ENCODE measurements around the gene GRPR.
"Not testable (repeated sequence)": the region's sequence is repeated elsewhere in the genome, so short reads cannot be mapped to it uniquely, and the experiment has no call there.

The GRPR gene

DNA sequence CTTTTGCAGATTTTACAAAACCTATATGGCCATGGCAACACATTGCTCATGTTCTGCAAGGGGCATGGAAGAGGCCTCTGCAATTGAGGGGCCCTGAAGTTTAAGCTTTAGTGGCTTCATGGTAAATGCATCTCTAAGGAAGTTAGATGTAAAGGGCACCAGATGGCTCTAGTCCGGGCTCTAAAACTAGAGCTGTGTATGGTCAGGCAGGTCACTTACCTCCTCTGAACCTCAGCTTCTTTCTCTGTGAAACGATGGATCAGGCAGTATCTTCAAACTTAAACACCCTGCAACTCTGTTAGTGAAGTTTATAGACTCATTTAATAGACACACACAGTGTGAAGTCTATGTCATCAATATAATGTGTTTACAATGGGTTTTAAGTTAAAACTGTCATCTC is 53.9 kb downstream of the GRPR start:
- H3K36me3 Mint-ChIP-seq, result no peaks in the 10 kb centered on the region

GRCh38 chrX:16183843-16184242 is 60.5 kb downstream of the GRPR start:
- not testable (repeated sequence) for H3K9me3 Mint-ChIP-seq, H3K27ac Mint-ChIP-seq

More for the DNA sequence above, 53.9 kb downstream of the GRPR start:
- H3K27ac Mint-ChIP-seq, result no peak overlapping the region
- H3K4me1 Mint-ChIP-seq, result no peaks in the 10 kb centered on the region
- DNase-seq (ENCODE audit: low spot score in 2 of 2) (no peak), ATAC-seq (ENCODE audit: low read depth) (no peak)
- H3K27me3 Mint-ChIP-seq, result no peaks in the 10 kb centered on the region
- H3K9me3 Mint-ChIP-seq, result no peaks in the 10 kb centered on the region
- no peak overlapping the region for H3K4me3 Mint-ChIP-seq

DNA sequence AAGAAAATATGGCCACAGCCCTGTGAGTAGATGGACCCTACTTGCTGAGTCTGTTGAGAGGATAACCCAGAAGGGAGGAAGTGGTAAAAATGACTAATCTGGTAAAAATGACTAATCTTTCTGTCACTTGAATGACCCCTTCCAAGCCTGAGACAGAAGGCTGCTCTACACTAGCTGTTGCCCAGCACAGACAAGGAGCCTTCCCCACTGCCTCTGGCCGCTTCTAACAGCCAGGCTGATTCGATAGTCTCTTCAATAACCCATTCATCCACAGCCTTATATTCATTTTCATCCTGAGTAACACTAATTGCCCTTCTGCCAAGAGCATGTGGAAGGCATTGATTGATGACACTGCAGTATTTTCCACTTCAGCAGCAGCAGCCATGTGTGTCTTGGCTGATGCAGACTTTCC is 62.4 kb downstream of the GRPR start:
- no peak overlapping the region for H3K27ac Mint-ChIP-seq
- no peaks in the 10 kb centered on the region for H3K4me1 Mint-ChIP-seq
- DNase-seq (ENCODE audit: low spot score in 2 of 2) (no peak), ATAC-seq (ENCODE audit: low read depth) (no peak)
- no peaks in the 10 kb centered on the region for H3K27me3 Mint-ChIP-seq
- H3K36me3 Mint-ChIP-seq, result no peaks in the 10 kb centered on the region
- no peaks in the 10 kb centered on the region for H3K9me3 Mint-ChIP-seq
- H3K4me3 Mint-ChIP-seq, result no peak overlapping the region

More at GRCh38 chrX:16183843-16184242, 60.5 kb downstream of the GRPR start:
- not testable (repeated sequence) for H3K4me3 Mint-ChIP-seq; H3K27me3 Mint-ChIP-seq; ATAC-seq (ENCODE audit: low read depth); H3K36me3 Mint-ChIP-seq; DNase-seq (ENCODE audit: low spot score in 2 of 2); H3K4me1 Mint-ChIP-seq

DNA sequence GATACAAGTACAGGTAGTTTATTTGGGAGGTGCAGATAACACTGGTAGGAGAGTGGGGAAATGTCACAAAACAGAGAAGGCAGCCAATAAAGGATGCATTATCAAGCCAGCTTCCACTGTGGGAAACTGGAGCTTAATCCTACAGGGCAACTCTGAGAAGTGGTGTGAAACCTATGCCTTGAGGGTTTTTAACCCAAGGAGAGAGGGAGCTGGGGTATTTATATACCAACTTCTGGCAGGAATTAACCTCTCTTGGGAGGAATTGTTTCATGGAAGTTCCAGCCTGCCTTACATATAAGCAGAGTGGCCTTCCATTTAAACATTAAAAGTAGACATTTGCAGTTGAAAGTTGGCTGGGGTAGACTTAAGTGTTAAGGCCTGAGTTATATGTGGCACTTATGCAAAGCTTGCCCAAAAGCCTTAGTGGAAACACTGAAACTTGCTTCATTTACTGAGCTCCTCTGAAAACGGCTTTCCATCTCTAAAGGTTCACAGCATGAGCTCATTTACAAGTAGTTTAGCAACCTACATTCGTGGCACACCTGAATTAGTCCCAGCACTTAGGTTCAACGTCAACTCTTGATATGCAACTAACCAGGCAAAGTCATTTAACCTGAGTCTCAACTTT is 63.1 kb downstream of the GRPR start:
- Mint-ChIP-seq H3K27ac (no peak overlapping the region), H3K36me3 (no peaks in the 10 kb centered on the region), H3K9me3 (no peaks in the 10 kb centered on the region), H3K4me1 (no peaks in the 10 kb centered on the region), H3K27me3 (no peaks in the 10 kb centered on the region), H3K4me3 (no peak overlapping the region)
- DNase-seq (ENCODE audit: low spot score in 2 of 2) (no peak), ATAC-seq (ENCODE audit: low read depth) (no peak)

DNA sequence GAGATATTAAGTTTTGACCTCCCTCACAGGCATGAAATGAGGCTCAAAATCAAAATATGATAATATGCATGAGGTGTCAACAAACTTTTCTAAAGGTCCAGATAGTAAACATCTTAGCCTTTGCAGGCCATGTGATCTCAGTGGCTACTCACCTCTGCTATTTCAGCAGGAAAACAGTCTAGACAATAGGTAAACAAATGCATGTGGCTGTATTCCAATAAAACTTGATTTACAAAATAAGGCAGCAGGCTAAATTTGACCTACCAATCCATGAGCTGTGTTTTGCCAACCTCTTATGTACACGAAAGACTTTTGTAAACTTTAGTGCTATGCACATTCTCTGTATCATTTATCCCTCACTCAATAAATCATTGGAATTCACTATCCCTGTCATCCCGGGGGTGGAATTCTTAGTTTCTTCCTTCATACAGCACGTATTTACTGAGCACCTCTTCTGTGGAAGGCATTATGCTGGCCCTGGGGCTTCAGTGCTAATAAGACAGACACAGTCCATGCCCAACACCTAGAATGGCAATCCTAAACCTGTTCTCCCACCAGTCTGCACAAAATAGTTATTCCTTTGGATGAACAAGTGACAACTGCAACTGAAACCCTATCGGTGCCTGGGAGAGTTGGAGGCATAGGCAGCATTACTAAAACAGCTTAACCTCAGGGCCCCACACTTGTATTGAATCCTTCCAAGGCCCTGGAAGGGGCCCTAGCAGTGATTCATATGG is 63.8 kb downstream of the GRPR start:
- ATAC-seq (ENCODE audit: low read depth), result no peak
- no peak for DNase-seq (ENCODE audit: low spot score in 2 of 2)
- H3K4me3 Mint-ChIP-seq, result no peak overlapping the region
- H3K36me3 Mint-ChIP-seq, result no peaks in the 10 kb centered on the region
- no peaks in the 10 kb centered on the region for H3K4me1 Mint-ChIP-seq
- no peaks in the 10 kb centered on the region for H3K27me3 Mint-ChIP-seq
- H3K27ac Mint-ChIP-seq, result no peak overlapping the region
- H3K9me3 Mint-ChIP-seq, result no peaks in the 10 kb centered on the region

DNA sequence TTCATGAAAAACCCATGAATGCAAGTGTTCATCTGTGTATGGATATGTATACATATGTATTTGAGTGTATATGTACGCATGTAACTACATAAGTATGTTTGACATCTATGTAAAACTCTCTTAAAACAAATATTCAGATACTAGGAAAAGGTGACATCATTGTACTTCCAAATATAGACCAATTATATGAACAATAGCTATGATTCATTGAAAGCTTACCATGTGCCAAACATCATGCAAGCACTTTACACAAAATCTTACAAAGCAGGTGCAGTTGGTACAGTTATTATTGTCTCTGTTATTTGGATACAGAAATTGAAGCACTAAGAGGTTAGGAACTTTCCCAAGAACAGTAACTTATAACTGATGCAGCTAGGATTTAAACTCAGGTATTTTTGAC is 65.3 kb downstream of the GRPR start:
- H3K9me3 Mint-ChIP-seq, result no peaks in the 10 kb centered on the region
- DNase-seq (ENCODE audit: low spot score in 2 of 2) (no peak), ATAC-seq (ENCODE audit: low read depth) (no peak)
- H3K36me3 Mint-ChIP-seq, result no peaks in the 10 kb centered on the region
- H3K4me3 Mint-ChIP-seq, result no peak overlapping the region
- no peaks in the 10 kb centered on the region for H3K4me1 Mint-ChIP-seq
- H3K27me3 Mint-ChIP-seq, result no peaks in the 10 kb centered on the region
- no peak overlapping the region for H3K27ac Mint-ChIP-seq

- Mint-ChIP-seq H3K27ac (no peak overlapping the region), H3K27me3 (no peaks in the 10 kb centered on the region), H3K36me3 (no peaks in the 10 kb centered on the region), H3K4me1 (no peaks in the 10 kb centered on the region), H3K4me3 (no peak overlapping the region), H3K9me3 (no peaks in the 10 kb centered on the region)
- DNase-seq (ENCODE audit: low spot score in 2 of 2) (no peak), ATAC-seq (ENCODE audit: low read depth) (no peak)
Observed at GRCh38 chrX:16191605-16192004, 68.2 kb downstream of the GRPR start.

DNA sequence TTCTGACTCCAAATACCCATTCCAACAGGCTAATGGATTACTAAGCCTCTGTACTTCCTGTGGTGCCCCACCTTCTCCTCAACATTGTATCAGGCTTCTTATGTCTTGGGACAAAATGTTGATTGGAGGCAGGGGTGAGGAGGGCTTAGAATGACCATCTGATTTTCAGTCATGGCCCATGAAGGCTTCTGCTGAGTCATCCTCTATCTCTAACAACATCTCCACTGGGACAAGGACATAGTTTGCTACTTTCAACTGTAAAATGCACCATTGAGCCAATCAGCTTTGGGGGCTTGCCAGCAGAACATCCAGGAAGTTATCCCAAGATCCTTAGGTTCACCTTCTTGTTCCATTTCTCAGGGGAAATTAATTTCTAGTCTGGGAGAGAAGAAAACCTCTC is 73.5 kb downstream of the GRPR start:
- ATAC-seq (ENCODE audit: low read depth) (no peak), DNase-seq (ENCODE audit: low spot score in 2 of 2) (no peak)
- Mint-ChIP-seq H3K36me3 (no peaks in the 10 kb centered on the region), H3K4me3 (no peak overlapping the region), H3K4me1 (no peaks in the 10 kb centered on the region), H3K27ac (no peak overlapping the region), H3K27me3 (peaks cover 2% of the 10 kb centered on the region), H3K9me3 (no peaks in the 10 kb centered on the region)

DNA sequence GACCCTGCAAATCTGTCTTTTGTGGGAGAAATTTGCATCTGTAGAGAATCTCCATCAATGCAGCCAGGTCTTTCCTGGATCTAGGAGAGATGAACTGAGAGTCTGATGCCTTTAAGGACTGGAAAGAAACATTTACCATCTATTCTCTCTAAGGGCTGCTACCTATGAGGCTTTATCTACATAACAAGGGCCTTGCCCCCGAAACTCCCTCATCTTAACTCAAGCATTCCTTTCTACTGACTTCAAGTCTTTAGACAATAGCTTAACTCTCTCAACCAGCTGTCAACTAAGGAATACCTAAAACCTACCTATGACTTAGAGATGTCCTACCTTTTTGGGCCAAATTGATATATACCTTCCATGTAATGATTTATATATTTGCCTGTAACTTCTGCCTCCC is 76.0 kb downstream of the GRPR start:
- Mint-ChIP-seq H3K9me3 (peaks cover 2% of the 10 kb centered on the region), H3K27ac (no peak overlapping the region)

DNA sequence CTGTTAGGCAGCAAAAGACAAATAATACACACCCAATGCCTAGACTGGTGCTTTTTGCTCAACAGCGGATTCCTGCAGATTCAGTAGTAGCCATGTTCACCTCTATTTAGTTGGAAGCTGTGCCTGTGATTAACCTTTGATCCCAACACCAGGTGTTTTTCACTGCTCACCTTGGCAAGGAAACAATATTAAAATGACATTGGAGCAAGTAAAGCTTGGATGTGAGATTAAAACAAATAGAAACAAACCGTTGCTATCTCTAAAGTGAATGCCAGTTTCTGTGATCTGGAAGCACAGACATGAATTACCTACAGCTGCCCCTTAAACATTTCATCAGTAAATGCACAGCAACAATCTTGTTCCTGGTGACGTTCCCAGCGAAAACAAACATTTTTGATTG is 79.6 kb downstream of the GRPR start:
- DNase-seq (ENCODE audit: low spot score in 2 of 2) (no peak), ATAC-seq (ENCODE audit: low read depth) (no peak)
- H3K36me3 Mint-ChIP-seq, result no peaks in the 10 kb centered on the region
- H3K4me3 Mint-ChIP-seq, result no peak overlapping the region
- peaks cover 2% of the 10 kb centered on the region for H3K4me1 Mint-ChIP-seq
- H3K9me3 Mint-ChIP-seq, result peaks cover 2% of the 10 kb centered on the region
- no peak overlapping the region for H3K27ac Mint-ChIP-seq
- peaks cover 4% of the 10 kb centered on the region for H3K27me3 Mint-ChIP-seq

More for the DNA sequence above, 76.0 kb downstream of the GRPR start:
- Mint-ChIP-seq H3K27me3 (peaks cover 6% of the 10 kb centered on the region), H3K4me3 (no peak overlapping the region), H3K36me3 (no peaks in the 10 kb centered on the region), H3K4me1 (peaks cover 2% of the 10 kb centered on the region)
- DNase-seq (ENCODE audit: low spot score in 2 of 2) (no peak), ATAC-seq (ENCODE audit: low read depth) (no peak)
